Stomach (tissue), 9 donors: ENCODE measurements around the gene ZNF574. TPM values are rescaled to one million over a fixed set of nuclear protein-coding genes. Genes with fewer than 3 reads are reported as not detected.
A peak's percentile ranks its signal among the peaks of the same experiment; 100 is the strongest.

Source experiments
- DNase-seq, 2 donors: peaks; one replicate each; pipeline versions ENCODE4 v3.0.0 to v3.0.0-alpha.2; 2013 to 2019
- H3K27ac ChIP-seq, 5 donors: fragments of 200-600 bp in 4 of 5; sonication (generic) in 4 of 5; one replicate each; pipeline ENCODE4 v1.5.1; 2013 to 2019; ENCODE audit warnings: mild to moderate bottlenecking in 1 of 5, moderate library complexity in 1 of 5
- H3K27me3 ChIP-seq, 3 donors: fragments of 200-600 bp; sonication (generic); one replicate each; pipeline ENCODE4 v1.5.1; 2017 to 2019; ENCODE audit warnings: mixed run types in 1 of 3
- H3K36me3 ChIP-seq, 4 donors: fragments of 200-600 bp; sonication (generic); 1 replicate in 3 of 4; 2 replicates in 1 of 4; pipeline ENCODE4 v1.5.1; 2016 to 2019
- H3K4me1 ChIP-seq, 4 donors: fragments of 200-600 bp; sonication (generic); one replicate each; pipeline ENCODE4 v1.5.1; 2016 to 2019
- H3K4me3 ChIP-seq, 4 donors: fragments of 200-600 bp; sonication (generic) in 3 of 4; one replicate each; pipeline ENCODE4 v1.5.1; 2016 to 2019; ENCODE audit warnings: mild to moderate bottlenecking in 1 of 4
- H3K9me3 ChIP-seq, 4 donors: fragments of 200-600 bp; sonication (generic); one replicate each; pipeline ENCODE4 v1.5.1; 2016 to 2019
- EP300 ChIP-seq: sonication (generic); formaldehyde crosslinking; IDR thresholded peaks from one replicate; pipeline ENCODE4 v1.6.1; 2017; ENCODE audit warnings: antibody characterized with exemption
- POLR2A ChIP-seq, 4 donors: fragments of 450-650 bp; IDR thresholded peaks; one replicate each; pipeline ENCODE4 v1.6.1; 2016; ENCODE audit warnings: antibody characterized with exemption in 4 of 4, control low read depth in 2 of 4, mild to moderate bottlenecking in 1 of 4, moderate library complexity in 1 of 4
- POLR2AphosphoS5 ChIP-seq, 3 donors: sonication (generic); formaldehyde crosslinking; IDR thresholded peaks; one replicate each; pipeline ENCODE4 v1.6.1; 2016; ENCODE audit warnings: antibody characterized with exemption in 3 of 3
- WGBS, 5 donors: extraction: QIAGEN DNeasy Blood & Tissue Kit in 3 of 5; methylation state at CpG; one replicate each; pipeline versions ENCODE4 v1.1.5 to v1.1.7; 2013 to 2018; 5-methylcytosine and 5-hydroxymethylcytosine counted together
- intact Hi-C: fragments of 100-400 bp; cut with DNase I; formaldehyde crosslinking; loops from one replicate; pipeline ENCODE4 v1.15.1; 2023; ENCODE audit warnings: low total_unique reads
- polyA plus RNA-seq, 3 donors: library from polyadenylated mRNA; stranded (reverse); fragments of 200-250 nt; gene quantifications; one replicate each; pipeline ENCODE4 v1.2.3, GENCODE V29; 2013
- total RNA-seq, 5 donors: library from RNA; depleted of rRNA; stranded (reverse); fragments of >200 nt; gene quantifications; one replicate each; pipeline versions ENCODE4 v1.1.0 to v1.2.3, GENCODE V29; 2014 to 2016
- TF ChIP-seq, protein P1 (sequence below), 7 experiments: fragments of 450-650 bp in 4 of 7; fragments of 200-600 bp in 3 of 7; sonication (generic) in 3 of 7; IDR thresholded peaks; one replicate each; pipeline ENCODE4 v1.5.1; 2016 to 2019; ENCODE audit warnings: antibody characterized with exemption in 7 of 7, control low read depth in 2 of 7, mild to moderate bottlenecking in 1 of 7
- donor health status: healthy with polysubstance abuse.
- donor health status: Bipolar disorder and iron deficiency.
- donor health status: healthy.

ZNF574 gene
- total and polyA plus RNA-seq, 8 donors: 4.6 to 17.0 (median 6.2) TPM

GRCh38 chr19:42062381-42062780 lies 13.6 kb upstream of the ZNF574 start:
- TF ChIP-seq POLR2A (IDR thresholded peaks at IDR 0.05) (no peak), EP300 (no peak), POLR2AphosphoS5 (IDR thresholded peaks at IDR 0.05) (no peak)
- TF ChIP-seq, protein P1, sequence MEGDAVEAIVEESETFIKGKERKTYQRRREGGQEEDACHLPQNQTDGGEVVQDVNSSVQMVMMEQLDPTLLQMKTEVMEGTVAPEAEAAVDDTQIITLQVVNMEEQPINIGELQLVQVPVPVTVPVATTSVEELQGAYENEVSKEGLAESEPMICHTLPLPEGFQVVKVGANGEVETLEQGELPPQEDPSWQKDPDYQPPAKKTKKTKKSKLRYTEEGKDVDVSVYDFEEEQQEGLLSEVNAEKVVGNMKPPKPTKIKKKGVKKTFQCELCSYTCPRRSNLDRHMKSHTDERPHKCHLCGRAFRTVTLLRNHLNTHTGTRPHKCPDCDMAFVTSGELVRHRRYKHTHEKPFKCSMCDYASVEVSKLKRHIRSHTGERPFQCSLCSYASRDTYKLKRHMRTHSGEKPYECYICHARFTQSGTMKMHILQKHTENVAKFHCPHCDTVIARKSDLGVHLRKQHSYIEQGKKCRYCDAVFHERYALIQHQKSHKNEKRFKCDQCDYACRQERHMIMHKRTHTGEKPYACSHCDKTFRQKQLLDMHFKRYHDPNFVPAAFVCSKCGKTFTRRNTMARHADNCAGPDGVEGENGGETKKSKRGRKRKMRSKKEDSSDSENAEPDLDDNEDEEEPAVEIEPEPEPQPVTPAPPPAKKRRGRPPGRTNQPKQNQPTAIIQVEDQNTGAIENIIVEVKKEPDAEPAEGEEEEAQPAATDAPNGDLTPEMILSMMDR (IDR thresholded peaks at IDR 0.05): no peak
- Histone ChIP-seq H3K4me3 (no peak overlapping the region), H3K4me1 (peaks cover 0 to under 1% (median 0%) of the 10 kb centered on the region in 4 donors), H3K9me3 (no peaks in the 10 kb centered on the region), H3K27ac (no peak overlapping the region), H3K27me3 (peaks cover 0 to 20% (median 9%) of the 10 kb centered on the region in 3 donors), H3K36me3 (peaks cover 0 to 74% (median 15%) of the 10 kb centered on the region in 4 donors)
- WGBS, 5 donors: 88 to 97% (median 95%) methylated on average over 16 of the region's 16 CpGs
- intact Hi-C loops: no loop called here
- no peak for DNase-seq

- DNase-seq: no peak
- Histone ChIP-seq H3K36me3 (peaks cover 0 to 55% (median 9%) of the 10 kb centered on the region in 4 donors), H3K27me3 (peaks cover 0 to 41% (median 25%) of the 10 kb centered on the region in 3 donors), H3K4me1 (peaks cover 0 to 21% (median 11%) of the 10 kb centered on the region in 4 donors), H3K9me3 (no peaks in the 10 kb centered on the region), H3K4me3 (no peak overlapping the region), H3K27ac (no peak overlapping the region)
- WGBS, 5 donors: 81 to 86% (median 84%) methylated on average over 6 of the region's 6 CpGs
- TF ChIP-seq POLR2A (IDR thresholded peaks at IDR 0.05) (no peak), EP300 (no peak), POLR2AphosphoS5 (IDR thresholded peaks at IDR 0.05) (no peak)
- TF ChIP-seq, protein P1 (IDR thresholded peaks at IDR 0.05): no peak
- intact Hi-C loops: no loop called here
These were observed 11.5 kb upstream of the ZNF574 start for GRCh38 chr19:42064432-42064831.

GRCh38 chr19:42065051-42065450 lies 10.9 kb upstream of the ZNF574 start:
- WGBS, 5 donors: 82 to 95% (median 89%) methylated on average over 13 of the region's 13 CpGs

DNA sequence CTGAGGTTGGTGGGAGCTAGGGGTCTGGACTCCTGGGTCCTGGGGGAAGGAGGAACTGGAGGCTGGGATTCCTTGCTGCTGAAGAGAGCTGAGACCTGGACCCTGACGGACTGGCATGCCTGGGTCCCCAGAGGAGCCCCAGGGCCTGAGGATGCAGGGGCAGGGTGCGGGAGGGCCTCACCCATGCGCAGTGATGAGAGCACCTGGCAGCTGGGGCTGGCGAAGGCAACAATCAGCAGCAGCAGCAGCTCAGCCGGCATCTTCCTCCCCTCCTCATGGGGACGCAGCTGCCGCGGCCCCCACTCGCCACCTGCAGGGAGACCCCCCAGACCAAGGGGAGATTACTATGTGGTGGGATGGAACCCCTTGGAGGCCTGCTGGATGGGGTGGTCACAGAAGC lies 10.5 kb upstream of the ZNF574 start:
- H3K36me3 ChIP-seq: peaks cover 0 to 47% (median 8%) of the 10 kb centered on the region in 4 donors
- DNase-seq: no peak
- intact Hi-C loops: no loop called here
- TF ChIP-seq EP300: no peak
- TF ChIP-seq POLR2AphosphoS5 (IDR thresholded peaks at IDR 0.05): no peak
- WGBS, 5 donors: 82 to 97% (median 89%) methylated on average over 7 to 9 of the region's 9 CpGs
- H3K4me3 ChIP-seq: no peak overlapping the region
- H3K27me3 ChIP-seq: peaks cover 0 to 52% (median 36%) of the 10 kb centered on the region in 3 donors
- no peak overlapping the region for H3K27ac ChIP-seq
- H3K4me1 ChIP-seq: peaks cover 0 to 31% (median 16%) of the 10 kb centered on the region in 4 donors
- no peaks in the 10 kb centered on the region for H3K9me3 ChIP-seq

More at GRCh38 chr19:42065051-42065450, 10.9 kb upstream of the ZNF574 start:
- Histone ChIP-seq H3K4me3 (no peak overlapping the region), H3K36me3 (peaks cover 0 to 49% (median 8%) of the 10 kb centered on the region in 4 donors), H3K4me1 (peaks cover 0 to 27% (median 14%) of the 10 kb centered on the region in 4 donors), H3K9me3 (no peaks in the 10 kb centered on the region), H3K27me3 (peaks cover 0 to 47% (median 32%) of the 10 kb centered on the region in 3 donors), H3K27ac (no peak overlapping the region)
- intact Hi-C loops: no loop called here
- TF ChIP-seq, protein P1 (IDR thresholded peaks at IDR 0.05): no peak
- TF ChIP-seq EP300 (no peak), POLR2A (IDR thresholded peaks at IDR 0.05) (no peak), POLR2AphosphoS5 (IDR thresholded peaks at IDR 0.05) (no peak)
- DNase-seq: no peak

DNA sequence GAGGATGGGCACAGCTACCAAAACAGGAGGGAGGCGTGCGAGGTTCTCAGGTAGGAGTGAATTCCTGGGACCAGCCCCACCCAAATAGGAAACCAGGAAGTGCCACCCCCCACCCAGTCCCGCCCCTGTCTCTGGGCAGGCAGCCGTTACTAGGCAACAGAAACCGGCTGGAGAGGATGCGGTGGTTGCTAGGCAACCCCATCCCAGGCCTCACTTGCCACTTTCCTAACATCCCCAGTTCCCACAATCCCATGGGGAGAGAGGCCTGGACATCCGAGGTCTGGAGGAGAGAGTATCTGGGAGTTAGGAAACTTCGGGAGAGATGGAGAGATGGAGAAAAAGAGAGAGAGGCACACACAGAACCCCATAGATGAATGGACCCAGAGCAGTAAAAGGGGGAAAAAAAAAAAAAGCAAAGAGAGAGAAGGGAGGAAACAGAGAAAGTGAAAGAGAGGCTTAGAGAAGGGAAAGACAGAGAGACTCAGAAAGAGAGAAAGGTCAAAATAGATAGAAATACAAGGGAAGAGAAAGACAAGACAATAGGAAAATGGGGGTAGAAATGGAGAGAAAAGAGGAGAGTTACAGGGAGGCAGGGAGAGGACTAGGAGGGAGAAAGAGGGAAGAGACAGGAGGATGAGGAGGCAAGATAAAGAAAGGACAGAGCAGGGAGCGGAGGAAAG lies 9.8 kb upstream of the ZNF574 start:
- intact Hi-C loops: no loop called here
- Histone ChIP-seq H3K27ac (no peak overlapping the region), H3K27me3 (peaks cover 0 to 52% (median 39%) of the 10 kb centered on the region in 3 donors), H3K4me1 (peaks cover 0 to 32% (median 17%) of the 10 kb centered on the region in 4 donors), H3K4me3 (no peak overlapping the region), H3K9me3 (no peaks in the 10 kb centered on the region), H3K36me3 (peaks cover 0 to 45% (median 8%) of the 10 kb centered on the region in 4 donors)
- WGBS, 5 donors: 31 to 57% (median 39%) methylated on average over 5 to 9 of the region's 9 CpGs
- TF ChIP-seq POLR2A (IDR thresholded peaks at IDR 0.05) (no peak), EP300 (no peak), POLR2AphosphoS5 (IDR thresholded peaks at IDR 0.05) (no peak)
- TF ChIP-seq, protein P1 (IDR thresholded peaks at IDR 0.05): no peak
- peak in 1 of 2 donors; percentile 62 for DNase-seq
